Ureter (tissue), 1 donor: ENCODE data around the gene DNAJC15. TPM values are rescaled to one million over a fixed set of nuclear protein-coding genes. Genes with fewer than 3 reads are reported as not detected.
"Not testable (repeated sequence)": the region's sequence is repeated elsewhere in the genome, so short reads cannot be mapped to it uniquely, and the experiment has no call there.

Source experiments
- DNase-seq: peaks from one replicate; pipeline ENCODE4 v3.0.0-alpha.2; 2020; ENCODE audit warnings: low spot score
- total RNA-seq: library from RNA; stranded (reverse); gene quantifications from one replicate; pipeline ENCODE4 v1.2.4, GENCODE V29; 2023
- donor health status: DM: yes; HTN: yes; CAD: no.

Gene DNAJC15
- total RNA-seq, 1 donor from 2014 or later = 10.9 TPM

- DNase-seq = no peak
Measured at GRCh38 chr13:43044720-43045301, 21.4 kb downstream of the DNAJC15 start.

GRCh38 chr13:43045302-43045773, 22.0 kb downstream of the DNAJC15 start:
- peak; percentile 79 for DNase-seq

- no peak for DNase-seq
Measured at GRCh38 chr13:43046259-43046658, 22.9 kb downstream of the DNAJC15 start.

- no peak for DNase-seq
Measured at GRCh38 chr13:43054803-43055802, 31.7 kb downstream of the DNAJC15 start.

GRCh38 chr13:43057653-43058317, 34.4 kb downstream of the DNAJC15 start:
- no peak for DNase-seq

GRCh38 chr13:43058318-43058674, 34.9 kb downstream of the DNAJC15 start:
- peak; percentile 50 for DNase-seq

- no peak for DNase-seq
Measured at GRCh38 chr13:43058831-43059230, 35.4 kb downstream of the DNAJC15 start.

- not testable (repeated sequence) for DNase-seq
Measured at GRCh38 chr13:43059779-43060178, 36.4 kb downstream of the DNAJC15 start.

GRCh38 chr13:43060806-43061205, 37.4 kb downstream of the DNAJC15 start:
- not testable (repeated sequence) for DNase-seq

GRCh38 chr13:43061496-43062280, 38.3 kb downstream of the DNAJC15 start:
- DNase-seq = no peak

- DNase-seq = no peak
Measured at GRCh38 chr13:43071824-43072223, 48.4 kb downstream of the DNAJC15 start.

- no peak for DNase-seq
Measured at GRCh38 chr13:43072394-43072793, 49.0 kb downstream of the DNAJC15 start.

- DNase-seq = no peak
Measured at GRCh38 chr13:43074824-43075510, 51.6 kb downstream of the DNAJC15 start.

GRCh38 chr13:43075511-43075902, 52.1 kb downstream of the DNAJC15 start:
- DNase-seq = not testable (repeated sequence)

GRCh38 chr13:43077046-43077445, 53.7 kb downstream of the DNAJC15 start:
- no peak for DNase-seq

GRCh38 chr13:43077461-43077860, 54.1 kb downstream of the DNAJC15 start:
- DNase-seq = no peak

GRCh38 chr13:43077906-43078305, 54.5 kb downstream of the DNAJC15 start:
- DNase-seq = no peak

GRCh38 chr13:43078399-43078798, 55.0 kb downstream of the DNAJC15 start:
- no peak for DNase-seq

- DNase-seq = no peak
Measured at GRCh38 chr13:43079392-43079931, 56.1 kb downstream of the DNAJC15 start.

- no peak for DNase-seq
Measured at GRCh38 chr13:43080199-43080598, 56.8 kb downstream of the DNAJC15 start.

- DNase-seq = no peak
Measured at GRCh38 chr13:43081866-43082265, 58.5 kb downstream of the DNAJC15 start.
